Neuronal stem cell (in vitro differentiated cells): ENCODE results near the gene TCF21.
"Not testable (repeated sequence)": the region's sequence is repeated elsewhere in the genome, so short reads cannot be mapped to it uniquely, and the experiment has no call there.

Experiments used
- DNase-seq: peaks from one replicate; pipeline ENCODE4 v3.0.0-alpha.2; 2013; ENCODE audit warnings: low spot score
- H2AFZ ChIP-seq: one replicate; pipeline ENCODE4 v1.6.1; 2013; ENCODE audit warnings: mild to moderate bottlenecking, low read length, inconsistent platforms
- H2AK5ac ChIP-seq: 2 replicates; pipeline ENCODE4 v1.6.1; 2013; ENCODE audit warnings: low read depth, mild to moderate bottlenecking, inconsistent platforms, low read length, moderate library complexity, mixed read lengths
- H2BK120ac ChIP-seq: 2 replicates; pipeline ENCODE4 v1.6.1; 2013; ENCODE audit warnings: low read depth, mild to moderate bottlenecking, inconsistent platforms, low read length, moderate library complexity, mixed read lengths
- H2BK12ac ChIP-seq: one replicate; pipeline ENCODE4 v1.6.1; 2013; ENCODE audit warnings: low read length, inconsistent platforms
- H2BK15ac ChIP-seq: 2 replicates; pipeline ENCODE4 v1.6.1; 2013; ENCODE audit warnings: mild to moderate bottlenecking, low read length, inconsistent platforms, mixed read lengths
- H2BK5ac ChIP-seq: one replicate; pipeline ENCODE4 v1.6.1; 2013; ENCODE audit warnings: inconsistent platforms, mild to moderate bottlenecking, low read length, moderate library complexity
- H3K14ac ChIP-seq: one replicate; pipeline ENCODE4 v1.6.1; 2013; ENCODE audit warnings: low read length, inconsistent platforms
- H3K18ac ChIP-seq: 2 replicates; pipeline ENCODE4 v1.6.1; 2013; ENCODE audit warnings: low read length, inconsistent platforms
- H3K23ac ChIP-seq: 2 replicates; pipeline ENCODE4 v1.6.1; 2013; ENCODE audit warnings: low read depth, mild to moderate bottlenecking, mixed read lengths, low read length, inconsistent platforms; ENCODE audit not compliant: poor library complexity
- H3K27ac ChIP-seq: replicated peaks from 3 replicates; pipeline ENCODE4 v1.5.1; 2013; ENCODE audit warnings: low read length, inconsistent platforms
- H3K27me3 ChIP-seq, 3 experiments: 2 replicates each; pipeline ENCODE4 v1.6.1; 2013; ENCODE audit warnings: low read length in 3 of 3, mild to moderate bottlenecking in 2 of 3, inconsistent platforms in 1 of 3, low read depth in 1 of 3, mixed read lengths in 1 of 3, moderate library complexity in 1 of 3; ENCODE audit not compliant: control insufficient read depth in 3 of 3, insufficient read depth in 3 of 3
- H3K36me3 ChIP-seq, 2 donors: replicated peaks in 1 of 2; 2 replicates each; pipeline ENCODE4 v1.6.1; 2013; ENCODE audit warnings: low read length in 2 of 2; ENCODE audit not compliant: control insufficient read depth in 2 of 2, insufficient read depth in 2 of 2
- H3K4ac ChIP-seq: 2 replicates; pipeline ENCODE4 v1.6.1; 2013; ENCODE audit warnings: inconsistent platforms, mild to moderate bottlenecking, low read length, moderate library complexity
- H3K4me1 ChIP-seq, 2 donors: 1 replicate in 1 of 2; 2 replicates in 1 of 2; pipeline ENCODE4 v1.6.1; 2013; ENCODE audit warnings: low read length in 2 of 2, low read depth in 1 of 2; ENCODE audit not compliant: control insufficient read depth in 2 of 2, insufficient read depth in 1 of 2
- H3K4me2 ChIP-seq: one replicate; pipeline ENCODE4 v1.6.1; 2013; ENCODE audit warnings: mild to moderate bottlenecking, low read length, inconsistent platforms; ENCODE audit not compliant: insufficient read depth, poor library complexity, severe bottlenecking
- H3K4me3 ChIP-seq, 2 donors: 2 replicates each; pipeline ENCODE4 v1.5.1; 2013; ENCODE audit warnings: low read length in 2 of 2, mild to moderate bottlenecking in 2 of 2, inconsistent platforms in 1 of 2, moderate library complexity in 1 of 2
- H3K79me1 ChIP-seq: one replicate; pipeline ENCODE4 v1.6.1; 2013; ENCODE audit warnings: low read depth, mild to moderate bottlenecking, inconsistent platforms, low read length, moderate library complexity
- H3K9ac ChIP-seq: one replicate; pipeline ENCODE4 v1.6.1; 2013; ENCODE audit warnings: mild to moderate bottlenecking, low read depth, low read length, inconsistent platforms; ENCODE audit not compliant: poor library complexity
- H3K9me3 ChIP-seq, 2 donors: replicated peaks in 1 of 2; 2 replicates each; pipeline versions ENCODE3 to v1.6.1; 2013; ENCODE audit warnings: low read length in 2 of 2, mild to moderate bottlenecking in 2 of 2, inconsistent platforms in 1 of 2, low read depth in 1 of 2, mixed read lengths in 1 of 2, moderate library complexity in 1 of 2; ENCODE audit not compliant: control insufficient read depth in 2 of 2, insufficient read depth in 1 of 2
- H4K8ac ChIP-seq: one replicate; pipeline ENCODE4 v1.6.1; 2013; ENCODE audit warnings: low read depth, mild to moderate bottlenecking, inconsistent platforms, low read length, moderate library complexity
- H4K91ac ChIP-seq: one replicate; pipeline ENCODE4 v1.6.1; 2013; ENCODE audit warnings: low read length, low read depth, mild to moderate bottlenecking, inconsistent platforms; ENCODE audit not compliant: poor library complexity
- WGBS, 2 donors: extraction: QIAGEN DNeasy Blood & Tissue Kit; methylation state at CpG; one replicate each; pipeline ENCODE4 v1.1.7; 2013; ENCODE audit warnings: missing lambda C conversion rate in 2 of 2, mixed read lengths in 1 of 2; ENCODE audit not compliant: insufficient read length in 2 of 2, insufficient replicate concordance in 1 of 2; ENCODE audit errors: extremely low coverage in 2 of 2; 5-methylcytosine and 5-hydroxymethylcytosine counted together

Gene TCF21

GRCh38 chr6:133923938-133924593 is 35.2 kb downstream of the TCF21 start:
- Histone ChIP-seq H4K91ac (no peak overlapping the region), H3K9me3 (no peaks in the 10 kb centered on the region), H3K4me2 (no peak overlapping the region), H3K27ac (no peak overlapping the region), H3K14ac (no peak overlapping the region), H2BK120ac (no peak overlapping the region), H2BK15ac (no peak overlapping the region), H3K23ac (no peak overlapping the region), H2AFZ (no peak overlapping the region), H2BK12ac (no peak overlapping the region), H2AK5ac (no peak overlapping the region), H3K18ac (no peak overlapping the region), H3K4me3 (no peak overlapping the region), H3K4ac (no peak overlapping the region), H3K9ac (no peak overlapping the region), H3K79me1 (no peaks in the 10 kb centered on the region), H3K4me1 (peaks cover 0 to 2% of the 10 kb centered on the region in 2 donors), H3K27me3 (no peaks in the 10 kb centered on the region), H2BK5ac (no peak overlapping the region), H4K8ac (no peak overlapping the region), H3K36me3 (no peaks in the 10 kb centered on the region)
- DNase-seq: peak; percentile 76
- WGBS, 2 donors: no CpG with 5 or more reads among the region's 6 CpGs

GRCh38 chr6:133931221-133931620 is 42.3 kb downstream of the TCF21 start:
- not testable (repeated sequence) for H3K4me1 ChIP-seq, H2AK5ac ChIP-seq, H3K9ac ChIP-seq, H2BK120ac ChIP-seq, H3K18ac ChIP-seq, H3K27me3 ChIP-seq, H2AFZ ChIP-seq, H3K4me3 ChIP-seq, H2BK12ac ChIP-seq, H2BK5ac ChIP-seq, H3K27ac ChIP-seq, H3K4ac ChIP-seq, H2BK15ac ChIP-seq, H3K14ac ChIP-seq, H3K36me3 ChIP-seq, DNase-seq, H3K23ac ChIP-seq, H4K91ac ChIP-seq, H3K4me2 ChIP-seq, H3K79me1 ChIP-seq, H3K9me3 ChIP-seq, H4K8ac ChIP-seq
- no CpG with 5 or more reads among the region's 6 CpGs for WGBS, 2 donors

GRCh38 chr6:133936352-133936751 is 47.4 kb downstream of the TCF21 start:
- not testable (repeated sequence) for H3K4me1 ChIP-seq, H3K23ac ChIP-seq, H2BK120ac ChIP-seq, H2BK5ac ChIP-seq, H3K4me2 ChIP-seq, H3K4me3 ChIP-seq, H4K91ac ChIP-seq, H3K18ac ChIP-seq, H3K27me3 ChIP-seq, H4K8ac ChIP-seq, DNase-seq, H3K27ac ChIP-seq, H2BK12ac ChIP-seq, H3K4ac ChIP-seq, H2BK15ac ChIP-seq, H2AFZ ChIP-seq, H3K36me3 ChIP-seq, H3K14ac ChIP-seq, H3K9ac ChIP-seq, H2AK5ac ChIP-seq, H3K79me1 ChIP-seq, H3K9me3 ChIP-seq
- WGBS, 2 donors: no CpG with 5 or more reads among the region's 3 CpGs

- Histone ChIP-seq H3K9ac (no peak overlapping the region), H3K27me3 (peaks cover 0 to 3% (median 0%) of the 10 kb centered on the region in 3 experiments), H3K79me1 (no peaks in the 10 kb centered on the region), H3K27ac (no peak overlapping the region), H3K18ac (no peak overlapping the region), H2BK5ac (no peak overlapping the region), H4K91ac (no peak overlapping the region), H4K8ac (no peak overlapping the region), H3K4me3 (no peak overlapping the region), H3K36me3 (no peaks in the 10 kb centered on the region), H2BK15ac (no peak overlapping the region), H2BK120ac (no peak overlapping the region), H3K4me1 (no peaks in the 10 kb centered on the region), H3K23ac (no peak overlapping the region), H2AFZ (no peak overlapping the region), H2BK12ac (no peak overlapping the region), H2AK5ac (no peak overlapping the region), H3K9me3 (peaks cover 0 to 5% of the 10 kb centered on the region in 2 donors), H3K4me2 (no peak overlapping the region), H3K14ac (no peak overlapping the region), H3K4ac (no peak overlapping the region)
- DNase-seq: no peak
Measured at GRCh38 chr6:133937909-133938308, 49.0 kb downstream of the TCF21 start.
